ENCODE measurements around the gene NDUFV3.
"Not testable (repeated sequence)": the region's sequence is repeated elsewhere in the genome, so short reads cannot be mapped to it uniquely, and the experiment has no call there.

DNA sequence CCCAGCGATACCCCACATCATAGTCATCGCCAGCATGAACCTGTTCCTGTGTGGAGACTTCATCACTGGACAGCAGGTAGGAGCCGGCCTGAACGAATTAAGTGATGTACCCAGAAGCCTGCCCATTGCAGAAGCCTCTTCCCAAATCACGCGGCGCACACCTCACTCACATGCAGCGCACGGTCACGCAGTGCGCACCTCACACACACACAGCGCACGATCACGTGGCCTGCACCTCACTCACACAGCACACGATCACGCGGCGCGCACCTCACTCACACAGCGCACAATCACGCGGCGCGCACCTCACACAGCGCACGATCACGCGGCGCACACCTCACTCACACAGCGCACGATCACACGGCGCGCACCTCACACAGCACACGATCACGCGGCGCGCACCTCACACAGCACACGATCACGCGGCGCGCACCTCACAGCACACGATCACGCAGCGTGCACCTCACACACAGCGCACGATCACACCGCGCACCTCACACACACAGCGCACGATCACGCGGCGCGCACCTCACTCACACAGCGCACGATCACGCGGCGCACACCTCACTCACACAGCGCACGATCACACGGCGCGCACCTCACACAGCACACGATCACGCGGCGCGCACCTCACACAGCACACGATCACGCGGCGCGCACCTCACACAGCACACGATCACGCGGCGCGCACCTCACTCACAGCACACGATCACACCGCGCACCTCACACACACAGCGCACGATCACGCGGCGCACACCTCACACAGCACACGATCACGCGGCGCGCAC, 44.8 kb upstream of the NDUFV3 start:
- TF ChIP-seq CTCF (conservative IDR thresholded peaks at IDR 0.05; ENCODE audit: low read depth, low read length); EZH2 (IDR thresholded peaks at IDR 0.05; ENCODE audit: borderline replicate concordance, low read depth, low read length, poor library complexity, severe bottlenecking): not testable (repeated sequence)
